ENCODE results near the gene BTN3A1.

GRCh38 chr6:26383624-26384417, 18.3 kb upstream of the BTN3A1 start:
- TF ChIP-seq CTCF (tag by site-specific recombination; IDR thresholded peaks at IDR 0.05) (no peak), ZNF24 (tag by site-specific recombination; IDR thresholded peaks at IDR 0.05) (no peak), ZNF23 (tag by site-specific recombination; IDR thresholded peaks at IDR 0.05; ENCODE audit: borderline replicate concordance) (no peak), KLF8 (tag by site-specific recombination; IDR thresholded peaks at IDR 0.05) (no peak), AEBP2 (tag by site-specific recombination; IDR thresholded peaks at IDR 0.05; ENCODE audit: borderline replicate concordance) (no peak), ZNF184 (tag by site-specific recombination; IDR thresholded peaks at IDR 0.05) (0 out of 2 replicates have a peak, but pooled peaks have one; percentile 43), ZNF704 (tag by site-specific recombination; IDR thresholded peaks at IDR 0.05) (no peak), TCF7L2 (IDR thresholded peaks at IDR 0.05; ENCODE audit: borderline replicate concordance, low read depth, low read length) (no peak), ZNF555 (tag by site-specific recombination; conservative IDR thresholded peaks at IDR 0.05) (no peak), ZNF311 (tag by site-specific recombination; IDR thresholded peaks at IDR 0.05; ENCODE audit: borderline replicate concordance) (no peak), ZNF274 (IDR thresholded peaks at IDR 0.05; ENCODE audit: low read length) (no peak), ZNF274 (tag by site-specific recombination; IDR thresholded peaks at IDR 0.05; ENCODE audit: borderline replicate concordance) (no peak), ZFP37 (tag by site-specific recombination; IDR thresholded peaks at IDR 0.05) (no peak)
- TF ChIP-seq, protein P1, sequence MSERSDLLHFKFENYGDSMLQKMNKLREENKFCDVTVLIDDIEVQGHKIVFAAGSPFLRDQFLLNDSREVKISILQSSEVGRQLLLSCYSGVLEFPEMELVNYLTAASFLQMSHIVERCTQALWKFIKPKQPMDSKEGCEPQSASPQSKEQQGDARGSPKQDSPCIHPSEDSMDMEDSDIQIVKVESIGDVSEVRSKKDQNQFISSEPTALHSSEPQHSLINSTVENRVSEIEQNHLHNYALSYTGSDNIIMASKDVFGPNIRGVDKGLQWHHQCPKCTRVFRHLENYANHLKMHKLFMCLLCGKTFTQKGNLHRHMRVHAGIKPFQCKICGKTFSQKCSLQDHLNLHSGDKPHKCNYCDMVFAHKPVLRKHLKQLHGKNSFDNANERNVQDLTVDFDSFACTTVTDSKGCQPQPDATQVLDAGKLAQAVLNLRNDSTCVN (tag by site-specific recombination; optimal IDR thresholded peaks at IDR 0.05), result no peak
- TF ChIP-seq, protein P2, sequence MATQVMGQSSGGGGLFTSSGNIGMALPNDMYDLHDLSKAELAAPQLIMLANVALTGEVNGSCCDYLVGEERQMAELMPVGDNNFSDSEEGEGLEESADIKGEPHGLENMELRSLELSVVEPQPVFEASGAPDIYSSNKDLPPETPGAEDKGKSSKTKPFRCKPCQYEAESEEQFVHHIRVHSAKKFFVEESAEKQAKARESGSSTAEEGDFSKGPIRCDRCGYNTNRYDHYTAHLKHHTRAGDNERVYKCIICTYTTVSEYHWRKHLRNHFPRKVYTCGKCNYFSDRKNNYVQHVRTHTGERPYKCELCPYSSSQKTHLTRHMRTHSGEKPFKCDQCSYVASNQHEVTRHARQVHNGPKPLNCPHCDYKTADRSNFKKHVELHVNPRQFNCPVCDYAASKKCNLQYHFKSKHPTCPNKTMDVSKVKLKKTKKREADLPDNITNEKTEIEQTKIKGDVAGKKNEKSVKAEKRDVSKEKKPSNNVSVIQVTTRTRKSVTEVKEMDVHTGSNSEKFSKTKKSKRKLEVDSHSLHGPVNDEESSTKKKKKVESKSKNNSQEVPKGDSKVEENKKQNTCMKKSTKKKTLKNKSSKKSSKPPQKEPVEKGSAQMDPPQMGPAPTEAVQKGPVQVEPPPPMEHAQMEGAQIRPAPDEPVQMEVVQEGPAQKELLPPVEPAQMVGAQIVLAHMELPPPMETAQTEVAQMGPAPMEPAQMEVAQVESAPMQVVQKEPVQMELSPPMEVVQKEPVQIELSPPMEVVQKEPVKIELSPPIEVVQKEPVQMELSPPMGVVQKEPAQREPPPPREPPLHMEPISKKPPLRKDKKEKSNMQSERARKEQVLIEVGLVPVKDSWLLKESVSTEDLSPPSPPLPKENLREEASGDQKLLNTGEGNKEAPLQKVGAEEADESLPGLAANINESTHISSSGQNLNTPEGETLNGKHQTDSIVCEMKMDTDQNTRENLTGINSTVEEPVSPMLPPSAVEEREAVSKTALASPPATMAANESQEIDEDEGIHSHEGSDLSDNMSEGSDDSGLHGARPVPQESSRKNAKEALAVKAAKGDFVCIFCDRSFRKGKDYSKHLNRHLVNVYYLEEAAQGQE (tag by site-specific recombination; IDR thresholded peaks at IDR 0.05), result 0 out of 2 replicates have a peak, but pooled peaks have one; percentile 56
